ENCODE data around the gene MYRF.

The MYRF gene

GRCh38 chr11:61773809-61774208 is 21.4 kb downstream of the MYRF start:
- in situ Hi-C loops (cut with MboI; ENCODE audit: low pct_unique_long_range_greater_than_20kb, low sequenced_read_pairs, unreplicated experiment), result no loop called here
- no peak for TF ChIP-seq CTCF (IDR thresholded peaks at IDR 0.05; ENCODE audit: extremely low read depth, insufficient read depth, missing control alignments)
- no peak for DNase-seq (ENCODE audit: low spot score)

- TF ChIP-seq CTCF (IDR thresholded peaks at IDR 0.05; ENCODE audit: extremely low read depth, insufficient read depth, missing control alignments), result no peak
- in situ Hi-C loops (cut with MboI; ENCODE audit: low pct_unique_long_range_greater_than_20kb, low sequenced_read_pairs, unreplicated experiment), result no loop called here
- DNase-seq (ENCODE audit: low spot score), result no peak
Measured at GRCh38 chr11:61774411-61774810, 22.0 kb downstream of the MYRF start.

GRCh38 chr11:61775106-61775505 is 22.7 kb downstream of the MYRF start:
- no peak for DNase-seq (ENCODE audit: low spot score)
- no peak for TF ChIP-seq CTCF (IDR thresholded peaks at IDR 0.05; ENCODE audit: extremely low read depth, insufficient read depth, missing control alignments)
- in situ Hi-C loops (cut with MboI; ENCODE audit: low pct_unique_long_range_greater_than_20kb, low sequenced_read_pairs, unreplicated experiment), result no loop called here

- in situ Hi-C loops (cut with MboI; ENCODE audit: low pct_unique_long_range_greater_than_20kb, low sequenced_read_pairs, unreplicated experiment), result no loop called here
- no peak for DNase-seq (ENCODE audit: low spot score)
Measured at GRCh38 chr11:61775606-61776554, 23.4 kb downstream of the MYRF start.

GRCh38 chr11:61776561-61777075 is 24.2 kb downstream of the MYRF start:
- TF ChIP-seq CTCF (IDR thresholded peaks at IDR 0.05; ENCODE audit: extremely low read depth, insufficient read depth, missing control alignments), result peak; percentile 79
- DNase-seq (ENCODE audit: low spot score), result peak; percentile 94
- in situ Hi-C loops (cut with MboI; ENCODE audit: low pct_unique_long_range_greater_than_20kb, low sequenced_read_pairs, unreplicated experiment), result no loop called here

More at GRCh38 chr11:61775606-61776554, 23.4 kb downstream of the MYRF start:
- no peak for TF ChIP-seq CTCF (IDR thresholded peaks at IDR 0.05; ENCODE audit: extremely low read depth, insufficient read depth, missing control alignments)

- DNase-seq (ENCODE audit: low spot score), result peak; percentile 85
- in situ Hi-C loops (cut with MboI; ENCODE audit: low pct_unique_long_range_greater_than_20kb, low sequenced_read_pairs, unreplicated experiment), result no loop called here
- TF ChIP-seq CTCF (IDR thresholded peaks at IDR 0.05; ENCODE audit: extremely low read depth, insufficient read depth, missing control alignments), result peak; percentile 22
Measured at GRCh38 chr11:61777234-61778090, 25.0 kb downstream of the MYRF start.
